ENCODE measurements around the gene TCF4.

The TCF4 gene

DNA sequence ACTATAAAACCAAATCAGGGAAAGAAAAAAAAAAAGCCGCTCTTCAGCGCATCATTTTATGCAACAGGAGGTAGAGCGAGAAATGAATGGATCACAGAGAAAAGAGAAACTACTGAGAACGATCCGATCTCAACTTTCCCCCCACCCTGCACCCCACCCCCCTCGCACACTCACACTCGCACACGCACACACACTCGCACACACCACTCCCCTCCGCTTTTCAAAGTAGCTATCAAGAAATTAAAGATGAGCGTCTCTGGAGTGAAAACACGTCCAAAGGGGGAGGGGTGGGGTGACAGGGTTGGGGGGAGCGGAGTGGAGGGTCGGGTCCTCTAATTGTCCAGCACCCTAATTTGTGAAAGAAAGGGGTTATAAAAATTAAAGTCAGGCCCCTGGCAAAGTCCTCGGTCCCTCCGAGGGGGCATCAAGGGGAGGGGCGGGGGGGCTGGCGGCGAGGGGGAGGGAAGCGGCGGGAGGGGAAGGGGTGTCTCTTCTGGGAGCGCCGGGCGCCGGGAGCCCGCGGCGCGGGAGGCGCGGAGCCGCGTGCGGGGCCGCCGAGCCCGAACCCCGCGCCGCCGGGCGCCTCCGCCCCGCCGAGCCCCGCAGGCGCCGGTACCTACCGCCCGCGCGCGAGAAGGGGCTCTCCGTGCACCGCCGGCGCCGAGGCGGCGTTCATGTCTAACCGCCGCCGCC is 428 bp downstream of the TCF4 start:
- H3K27ac ChIP-seq (ENCODE audit: extremely low read depth, low read depth, low read length) = peak overlapping the region; percentile 90
- H3K4me3 ChIP-seq (ENCODE audit: low read depth, low read length) = peak overlapping the region; percentile 71
- CTCF ChIA-PET = interaction anchor here (0.6 kb wide), 1 partner anchor 96 kb away, joined by 3 read pairs; no protein-coding TSS in a partner anchor
- peaks cover 0 to 2% of the 10 kb centered on the region in 2 experiments; a peak in 2 of 3 replicates for H3K36me3 ChIP-seq (ENCODE audit: control insufficient read depth in 2 of 2, insufficient read depth in 1 of 2, low read length in 2 of 2)
- no peaks in the 10 kb centered on the region for H3K9me3 ChIP-seq (ENCODE audit: control insufficient read depth, insufficient read depth, low read depth, low read length)
- POLR2A ChIA-PET = interaction anchor here (0.6 to 1.4 kb wide), 7 partner anchors 30 to 251 kb away, joined by 3 to 6 read pairs (median 4); no protein-coding TSS in a partner anchor
- H3K4me1 ChIP-seq (ENCODE audit: control insufficient read depth, insufficient read depth, low read length) = peaks cover 3% of the 10 kb centered on the region; the same call in 1 of the 2 replicates
- TF ChIP-seq ZNF2 (tag by site-specific recombination; IDR thresholded peaks at IDR 0.05) (no peak), KLF8 (tag by site-specific recombination; IDR thresholded peaks at IDR 0.05) (no peak), PRDM1 (tag by site-specific recombination; IDR thresholded peaks at IDR 0.05) (peak; percentile 89), KLF16 (tag by site-specific recombination; IDR thresholded peaks at IDR 0.05) (peak; percentile 59; the same call in 1 of the 2 replicates), ZNF335 (tag by site-specific recombination; conservative IDR thresholded peaks at IDR 0.05) (peak; percentile 44), KLF10 (tag by site-specific recombination; IDR thresholded peaks at IDR 0.05) (no peak), ZFP37 (tag by site-specific recombination; IDR thresholded peaks at IDR 0.05) (peak; percentile 76), SCRT2 (tag by site-specific recombination; IDR thresholded peaks at IDR 0.05) (peak; percentile 67), ZBTB17 (tag by site-specific recombination; IDR thresholded peaks at IDR 0.05) (peak; percentile 57), SCRT1 (tag by site-specific recombination; IDR thresholded peaks at IDR 0.05; ENCODE audit: borderline replicate concordance) (peak; percentile 79), ZNF132 (tag by site-specific recombination; IDR thresholded peaks at IDR 0.05; ENCODE audit: borderline replicate concordance) (no peak), ZNF138 (tag by site-specific recombination; IDR thresholded peaks at IDR 0.05; ENCODE audit: borderline replicate concordance) (no peak), KLF9 (tag by site-specific recombination; IDR thresholded peaks at IDR 0.05; ENCODE audit: low read depth) (peak; percentile 45; the same call in 1 of the 2 replicates), ZXDB (tag by site-specific recombination; IDR thresholded peaks at IDR 0.05) (0 out of 2 replicates have a peak, but pooled peaks have one; percentile 21)
- TF ChIP-seq, protein P1, sequence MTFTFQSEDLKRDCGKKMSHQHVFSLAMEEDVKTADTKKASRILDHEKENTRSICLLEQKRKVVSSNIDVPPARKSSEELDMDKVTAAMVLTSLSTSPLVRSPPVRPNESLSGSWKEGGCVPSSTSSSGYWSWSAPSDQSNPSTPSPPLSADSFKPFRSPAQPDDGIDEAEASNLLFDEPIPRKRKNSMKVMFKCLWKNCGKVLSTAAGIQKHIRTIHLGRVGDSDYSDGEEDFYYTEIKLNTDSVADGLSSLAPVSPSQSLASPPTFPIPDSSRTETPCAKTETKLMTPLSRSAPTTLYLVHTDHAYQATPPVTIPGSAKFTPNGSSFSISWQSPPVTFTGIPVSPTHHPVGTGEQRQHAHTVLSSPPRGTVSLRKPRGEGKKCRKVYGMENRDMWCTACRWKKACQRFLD (tag by site-specific recombination; IDR thresholded peaks at IDR 0.05) = no peak
- TF ChIP-seq, protein P2, sequence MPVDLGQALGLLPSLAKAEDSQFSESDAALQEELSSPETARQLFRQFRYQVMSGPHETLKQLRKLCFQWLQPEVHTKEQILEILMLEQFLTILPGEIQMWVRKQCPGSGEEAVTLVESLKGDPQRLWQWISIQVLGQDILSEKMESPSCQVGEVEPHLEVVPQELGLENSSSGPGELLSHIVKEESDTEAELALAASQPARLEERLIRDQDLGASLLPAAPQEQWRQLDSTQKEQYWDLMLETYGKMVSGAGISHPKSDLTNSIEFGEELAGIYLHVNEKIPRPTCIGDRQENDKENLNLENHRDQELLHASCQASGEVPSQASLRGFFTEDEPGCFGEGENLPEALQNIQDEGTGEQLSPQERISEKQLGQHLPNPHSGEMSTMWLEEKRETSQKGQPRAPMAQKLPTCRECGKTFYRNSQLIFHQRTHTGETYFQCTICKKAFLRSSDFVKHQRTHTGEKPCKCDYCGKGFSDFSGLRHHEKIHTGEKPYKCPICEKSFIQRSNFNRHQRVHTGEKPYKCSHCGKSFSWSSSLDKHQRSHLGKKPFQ (tag by site-specific recombination; IDR thresholded peaks at IDR 0.05) = 0 out of 2 replicates have a peak, but pooled peaks have one; percentile 69
- TF ChIP-seq, protein P3, sequence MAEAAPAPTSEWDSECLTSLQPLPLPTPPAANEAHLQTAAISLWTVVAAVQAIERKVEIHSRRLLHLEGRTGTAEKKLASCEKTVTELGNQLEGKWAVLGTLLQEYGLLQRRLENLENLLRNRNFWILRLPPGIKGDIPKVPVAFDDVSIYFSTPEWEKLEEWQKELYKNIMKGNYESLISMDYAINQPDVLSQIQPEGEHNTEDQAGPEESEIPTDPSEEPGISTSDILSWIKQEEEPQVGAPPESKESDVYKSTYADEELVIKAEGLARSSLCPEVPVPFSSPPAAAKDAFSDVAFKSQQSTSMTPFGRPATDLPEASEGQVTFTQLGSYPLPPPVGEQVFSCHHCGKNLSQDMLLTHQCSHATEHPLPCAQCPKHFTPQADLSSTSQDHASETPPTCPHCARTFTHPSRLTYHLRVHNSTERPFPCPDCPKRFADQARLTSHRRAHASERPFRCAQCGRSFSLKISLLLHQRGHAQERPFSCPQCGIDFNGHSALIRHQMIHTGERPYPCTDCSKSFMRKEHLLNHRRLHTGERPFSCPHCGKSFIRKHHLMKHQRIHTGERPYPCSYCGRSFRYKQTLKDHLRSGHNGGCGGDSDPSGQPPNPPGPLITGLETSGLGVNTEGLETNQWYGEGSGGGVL (tag by site-specific recombination; IDR thresholded peaks at IDR 0.05) = peak; percentile 88
- TF ChIP-seq, protein P4, sequence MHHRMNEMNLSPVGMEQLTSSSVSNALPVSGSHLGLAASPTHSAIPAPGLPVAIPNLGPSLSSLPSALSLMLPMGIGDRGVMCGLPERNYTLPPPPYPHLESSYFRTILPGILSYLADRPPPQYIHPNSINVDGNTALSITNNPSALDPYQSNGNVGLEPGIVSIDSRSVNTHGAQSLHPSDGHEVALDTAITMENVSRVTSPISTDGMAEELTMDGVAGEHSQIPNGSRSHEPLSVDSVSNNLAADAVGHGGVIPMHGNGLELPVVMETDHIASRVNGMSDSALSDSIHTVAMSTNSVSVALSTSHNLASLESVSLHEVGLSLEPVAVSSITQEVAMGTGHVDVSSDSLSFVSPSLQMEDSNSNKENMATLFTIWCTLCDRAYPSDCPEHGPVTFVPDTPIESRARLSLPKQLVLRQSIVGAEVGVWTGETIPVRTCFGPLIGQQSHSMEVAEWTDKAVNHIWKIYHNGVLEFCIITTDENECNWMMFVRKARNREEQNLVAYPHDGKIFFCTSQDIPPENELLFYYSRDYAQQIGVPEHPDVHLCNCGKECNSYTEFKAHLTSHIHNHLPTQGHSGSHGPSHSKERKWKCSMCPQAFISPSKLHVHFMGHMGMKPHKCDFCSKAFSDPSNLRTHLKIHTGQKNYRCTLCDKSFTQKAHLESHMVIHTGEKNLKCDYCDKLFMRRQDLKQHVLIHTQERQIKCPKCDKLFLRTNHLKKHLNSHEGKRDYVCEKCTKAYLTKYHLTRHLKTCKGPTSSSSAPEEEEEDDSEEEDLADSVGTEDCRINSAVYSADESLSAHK (tag by site-specific recombination; IDR thresholded peaks at IDR 0.05) = peak; percentile 56; the same call in 1 of the 2 replicates
- TF ChIP-seq, protein P5, sequence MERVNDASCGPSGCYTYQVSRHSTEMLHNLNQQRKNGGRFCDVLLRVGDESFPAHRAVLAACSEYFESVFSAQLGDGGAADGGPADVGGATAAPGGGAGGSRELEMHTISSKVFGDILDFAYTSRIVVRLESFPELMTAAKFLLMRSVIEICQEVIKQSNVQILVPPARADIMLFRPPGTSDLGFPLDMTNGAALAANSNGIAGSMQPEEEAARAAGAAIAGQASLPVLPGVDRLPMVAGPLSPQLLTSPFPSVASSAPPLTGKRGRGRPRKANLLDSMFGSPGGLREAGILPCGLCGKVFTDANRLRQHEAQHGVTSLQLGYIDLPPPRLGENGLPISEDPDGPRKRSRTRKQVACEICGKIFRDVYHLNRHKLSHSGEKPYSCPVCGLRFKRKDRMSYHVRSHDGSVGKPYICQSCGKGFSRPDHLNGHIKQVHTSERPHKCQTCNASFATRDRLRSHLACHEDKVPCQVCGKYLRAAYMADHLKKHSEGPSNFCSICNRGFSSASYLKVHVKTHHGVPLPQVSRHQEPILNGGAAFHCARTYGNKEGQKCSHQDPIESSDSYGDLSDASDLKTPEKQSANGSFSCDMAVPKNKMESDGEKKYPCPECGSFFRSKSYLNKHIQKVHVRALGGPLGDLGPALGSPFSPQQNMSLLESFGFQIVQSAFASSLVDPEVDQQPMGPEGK (tag by site-specific recombination; IDR thresholded peaks at IDR 0.05) = peak; percentile 60
- TF ChIP-seq, protein P6, sequence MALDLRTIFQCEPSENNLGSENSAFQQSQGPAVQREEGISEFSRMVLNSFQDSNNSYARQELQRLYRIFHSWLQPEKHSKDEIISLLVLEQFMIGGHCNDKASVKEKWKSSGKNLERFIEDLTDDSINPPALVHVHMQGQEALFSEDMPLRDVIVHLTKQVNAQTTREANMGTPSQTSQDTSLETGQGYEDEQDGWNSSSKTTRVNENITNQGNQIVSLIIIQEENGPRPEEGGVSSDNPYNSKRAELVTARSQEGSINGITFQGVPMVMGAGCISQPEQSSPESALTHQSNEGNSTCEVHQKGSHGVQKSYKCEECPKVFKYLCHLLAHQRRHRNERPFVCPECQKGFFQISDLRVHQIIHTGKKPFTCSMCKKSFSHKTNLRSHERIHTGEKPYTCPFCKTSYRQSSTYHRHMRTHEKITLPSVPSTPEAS (tag by site-specific recombination; IDR thresholded peaks at IDR 0.05) = peak; percentile 52; the same call in 1 of the 2 replicates
- TF ChIP-seq, protein P7, sequence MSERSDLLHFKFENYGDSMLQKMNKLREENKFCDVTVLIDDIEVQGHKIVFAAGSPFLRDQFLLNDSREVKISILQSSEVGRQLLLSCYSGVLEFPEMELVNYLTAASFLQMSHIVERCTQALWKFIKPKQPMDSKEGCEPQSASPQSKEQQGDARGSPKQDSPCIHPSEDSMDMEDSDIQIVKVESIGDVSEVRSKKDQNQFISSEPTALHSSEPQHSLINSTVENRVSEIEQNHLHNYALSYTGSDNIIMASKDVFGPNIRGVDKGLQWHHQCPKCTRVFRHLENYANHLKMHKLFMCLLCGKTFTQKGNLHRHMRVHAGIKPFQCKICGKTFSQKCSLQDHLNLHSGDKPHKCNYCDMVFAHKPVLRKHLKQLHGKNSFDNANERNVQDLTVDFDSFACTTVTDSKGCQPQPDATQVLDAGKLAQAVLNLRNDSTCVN (tag by site-specific recombination; optimal IDR thresholded peaks at IDR 0.05) = peak; percentile 30
